ENCODE data around the gene SLC22A17. TPM values are rescaled to one million over a fixed set of nuclear protein-coding genes. Genes with fewer than 3 reads are reported as not detected.

Gene SLC22A17
- total and polyA plus RNA-seq, 10 donors = 5.1 to 13.7 (median 7.7) TPM

DNA sequence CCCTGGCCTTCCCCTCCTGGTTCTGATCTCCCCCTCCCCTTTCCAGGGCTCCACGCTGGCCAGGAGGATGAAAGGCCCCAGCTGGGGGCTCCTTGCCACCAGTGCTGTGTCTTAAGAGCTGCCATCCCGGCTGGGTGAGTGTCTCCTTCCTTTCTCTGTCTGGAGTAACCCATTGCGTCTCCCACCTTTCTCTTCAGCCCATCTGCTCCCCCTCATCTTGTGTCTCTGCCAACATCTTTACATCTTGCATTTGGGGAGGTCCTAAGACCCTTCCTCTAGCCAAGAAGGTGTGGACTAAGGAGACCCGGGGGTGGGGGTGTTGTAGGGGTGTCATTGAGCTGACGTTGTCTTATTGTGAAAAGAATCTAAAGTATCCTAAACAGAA lies 45.5 kb downstream of the SLC22A17 start:
- WGBS, 5 donors = 23 to 38% (median 36%) methylated on average over 5 of the region's 5 CpGs
- H3K4me3 ChIP-seq = peak overlapping the region; percentile 47 to 77 (median 59)
- no peaks in the 10 kb centered on the region for H3K9me3 ChIP-seq
- peaks cover 0 to 46% (median 1%) of the 10 kb centered on the region in 6 donors for H3K36me3 ChIP-seq
- H3K4me1 ChIP-seq = peaks cover 11 to 68% (median 44%) of the 10 kb centered on the region in 6 donors
- no peak for DNase-seq
- H3K27me3 ChIP-seq (replicated peaks in 1 of 7) = no peaks in the 10 kb centered on the region
- intact Hi-C loops (cut with DNase I; ENCODE audit: low total_unique reads) = no loop called here
- peak overlapping the region; percentile 39 to 88 (median 84) for H3K27ac ChIP-seq
- TF ChIP-seq POLR2A (IDR thresholded peaks at IDR 0.05) (no peak), POLR2AphosphoS5 (IDR thresholded peaks at IDR 0.05) (no peak)
- TF ChIP-seq, protein P1, sequence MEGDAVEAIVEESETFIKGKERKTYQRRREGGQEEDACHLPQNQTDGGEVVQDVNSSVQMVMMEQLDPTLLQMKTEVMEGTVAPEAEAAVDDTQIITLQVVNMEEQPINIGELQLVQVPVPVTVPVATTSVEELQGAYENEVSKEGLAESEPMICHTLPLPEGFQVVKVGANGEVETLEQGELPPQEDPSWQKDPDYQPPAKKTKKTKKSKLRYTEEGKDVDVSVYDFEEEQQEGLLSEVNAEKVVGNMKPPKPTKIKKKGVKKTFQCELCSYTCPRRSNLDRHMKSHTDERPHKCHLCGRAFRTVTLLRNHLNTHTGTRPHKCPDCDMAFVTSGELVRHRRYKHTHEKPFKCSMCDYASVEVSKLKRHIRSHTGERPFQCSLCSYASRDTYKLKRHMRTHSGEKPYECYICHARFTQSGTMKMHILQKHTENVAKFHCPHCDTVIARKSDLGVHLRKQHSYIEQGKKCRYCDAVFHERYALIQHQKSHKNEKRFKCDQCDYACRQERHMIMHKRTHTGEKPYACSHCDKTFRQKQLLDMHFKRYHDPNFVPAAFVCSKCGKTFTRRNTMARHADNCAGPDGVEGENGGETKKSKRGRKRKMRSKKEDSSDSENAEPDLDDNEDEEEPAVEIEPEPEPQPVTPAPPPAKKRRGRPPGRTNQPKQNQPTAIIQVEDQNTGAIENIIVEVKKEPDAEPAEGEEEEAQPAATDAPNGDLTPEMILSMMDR (IDR thresholded peaks at IDR 0.05 in 8 of 11, conservative IDR thresholded peaks at IDR 0.05 in 3 of 11) = no peak

- DNase-seq = peak; percentile 90
- Histone ChIP-seq H3K4me3 (peak within 1 kb of the TSS; percentile 47 to 77 (median 59)), H3K36me3 (peaks cover 0 to 40% (median 1%) of the 10 kb centered on the region in 6 donors), H3K27ac (peak within 1 kb of the TSS; percentile 39 to 88 (median 84)), H3K9me3 (no peaks in the 10 kb centered on the region), H3K27me3 (replicated peaks in 1 of 7) (no peaks in the 10 kb centered on the region), H3K4me1 (peaks cover 11 to 72% (median 44%) of the 10 kb centered on the region in 6 donors)
- 3 to 11% (median 4%) methylated on average over 24 of the region's 24 CpGs for WGBS, 5 donors
- TF ChIP-seq POLR2A (IDR thresholded peaks at IDR 0.05) = no peak
- peak; percentile 68 to 85 (median 83) for TF ChIP-seq POLR2AphosphoS5 (IDR thresholded peaks at IDR 0.05)
- TF ChIP-seq, protein P1 (IDR thresholded peaks at IDR 0.05 in 8 of 11, conservative IDR thresholded peaks at IDR 0.05 in 3 of 11) = no peak
- intact Hi-C loops (cut with DNase I; ENCODE audit: low total_unique reads) = no loop called here
These were observed 46.1 kb downstream of the SLC22A17 start, which contains the start of gene BCL2L2 for GRCh38 chr14:23306412-23307145. Gene BCL2L2 (plus strand): TSS chr14:23306833. CDS start chr14:23307768, 935 bp downstream.

DNA sequence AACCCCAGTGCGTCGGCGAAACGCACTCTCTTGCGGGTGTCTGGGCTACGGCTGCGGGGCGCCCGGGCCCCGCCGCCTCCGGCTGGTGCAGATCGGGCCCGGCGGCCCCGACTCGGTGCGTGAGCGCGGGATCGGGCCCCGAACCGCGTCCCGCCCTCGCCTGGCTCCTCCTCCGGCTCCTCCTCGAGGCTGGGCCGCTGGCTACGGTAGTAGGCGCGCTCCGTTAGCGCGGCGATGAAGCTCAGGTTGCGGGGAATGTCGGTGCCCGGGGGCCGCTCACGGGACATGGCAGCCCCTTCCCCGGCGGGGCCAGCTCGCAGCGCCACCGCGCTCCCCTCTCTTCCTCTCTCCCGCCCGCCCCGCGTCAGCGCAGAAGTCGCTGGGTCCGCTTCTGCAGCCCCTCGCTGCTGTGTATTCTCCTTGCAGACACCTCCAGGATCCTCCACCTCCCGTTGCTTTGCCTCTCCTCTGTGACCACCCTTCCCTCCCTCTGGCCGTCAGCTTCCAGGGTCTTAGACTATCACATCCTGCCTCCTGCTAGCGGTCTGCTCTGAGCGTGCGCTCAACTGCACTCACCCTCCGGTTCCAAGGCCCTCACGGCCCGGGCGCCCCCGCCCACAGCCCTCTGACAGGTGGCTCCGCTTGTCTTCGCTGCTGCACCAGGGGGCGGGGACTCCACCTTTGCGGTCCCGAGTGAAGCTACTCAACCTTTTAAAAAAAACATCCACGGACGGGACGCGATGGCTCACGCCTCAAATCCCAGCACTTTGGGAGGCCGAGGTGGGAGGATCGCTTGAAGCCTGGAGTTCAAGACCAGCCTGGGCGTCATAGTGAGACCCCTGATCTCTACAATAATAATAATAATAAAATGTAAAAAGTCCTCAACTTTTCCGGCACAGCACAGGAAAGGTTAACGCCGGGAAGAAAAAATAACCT lies 50.1 kb downstream of the SLC22A17 start, which contains the start of gene PPP1R3E:
Gene PPP1R3E (minus strand): TSS at position 570 of the 936 bp plus-strand sequence. CDS start 283 bp downstream, at position 287.
- DNase-seq = peak; percentile 97
- Histone ChIP-seq H3K36me3 (peaks cover 0 to 17% (median 7%) of the 10 kb centered on the region in 6 donors), H3K9me3 (no peaks in the 10 kb centered on the region), H3K27me3 (replicated peaks in 1 of 7) (no peaks in the 10 kb centered on the region), H3K27ac (peak within 1 kb of the TSS; percentile 93 to 98 (median 96)), H3K4me3 (peak within 1 kb of the TSS; percentile 72 to 92 (median 84)), H3K4me1 (peaks cover 16 to 73% (median 51%) of the 10 kb centered on the region in 6 donors)
- 2 to 3% (median 2%) methylated on average over 51 to 81 of the region's 81 CpGs for WGBS, 5 donors
- TF ChIP-seq, protein P1 (IDR thresholded peaks at IDR 0.05 in 8 of 11, conservative IDR thresholded peaks at IDR 0.05 in 3 of 11) = no peak
- peak; percentile 95 to 97 (median 96) for TF ChIP-seq POLR2AphosphoS5 (IDR thresholded peaks at IDR 0.05)
- TF ChIP-seq POLR2A (IDR thresholded peaks at IDR 0.05) = peak in 1 of 3 donors; percentile 85
- intact Hi-C loops (cut with DNase I; ENCODE audit: low total_unique reads) = no loop called here
